ENCODE measurements around the gene FEZF1.
"Not testable (repeated sequence)": the region's sequence is repeated elsewhere in the genome, so short reads cannot be mapped to it uniquely, and the experiment has no call there.

FEZF1 gene

DNA sequence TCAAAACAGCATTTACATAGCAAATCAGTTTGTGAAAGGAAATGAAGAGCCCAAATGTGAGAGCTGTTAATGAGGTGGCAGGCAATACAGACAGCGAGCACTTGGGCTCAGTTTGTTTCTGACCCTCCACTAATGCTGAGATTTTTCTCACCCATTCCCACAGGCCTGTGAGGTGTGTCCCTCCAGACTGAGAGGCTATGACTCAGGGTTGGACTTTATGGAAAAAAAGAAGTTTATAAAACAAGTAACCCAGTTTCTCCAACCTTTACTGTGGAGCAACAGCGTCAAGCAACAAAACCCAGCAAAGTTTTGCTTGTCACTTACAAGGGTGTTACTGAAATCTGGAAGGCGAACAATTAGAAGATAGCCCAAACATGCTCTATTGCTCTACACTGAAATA is 4.9 kb upstream of the FEZF1 start:
- no peak for DNase-seq (ENCODE audit: low read depth in 1 of 2, low spot score in 1 of 2)

GRCh38 chr7:122307228-122307621 is 2.7 kb upstream of the FEZF1 start:
- DNase-seq (ENCODE audit: low read depth in 1 of 2, low spot score in 1 of 2): no peak

GRCh38 chr7:122306320-122307227 is 2.0 kb upstream of the FEZF1 start:
- DNase-seq (ENCODE audit: low read depth in 1 of 2, low spot score in 1 of 2): no peak

DNA sequence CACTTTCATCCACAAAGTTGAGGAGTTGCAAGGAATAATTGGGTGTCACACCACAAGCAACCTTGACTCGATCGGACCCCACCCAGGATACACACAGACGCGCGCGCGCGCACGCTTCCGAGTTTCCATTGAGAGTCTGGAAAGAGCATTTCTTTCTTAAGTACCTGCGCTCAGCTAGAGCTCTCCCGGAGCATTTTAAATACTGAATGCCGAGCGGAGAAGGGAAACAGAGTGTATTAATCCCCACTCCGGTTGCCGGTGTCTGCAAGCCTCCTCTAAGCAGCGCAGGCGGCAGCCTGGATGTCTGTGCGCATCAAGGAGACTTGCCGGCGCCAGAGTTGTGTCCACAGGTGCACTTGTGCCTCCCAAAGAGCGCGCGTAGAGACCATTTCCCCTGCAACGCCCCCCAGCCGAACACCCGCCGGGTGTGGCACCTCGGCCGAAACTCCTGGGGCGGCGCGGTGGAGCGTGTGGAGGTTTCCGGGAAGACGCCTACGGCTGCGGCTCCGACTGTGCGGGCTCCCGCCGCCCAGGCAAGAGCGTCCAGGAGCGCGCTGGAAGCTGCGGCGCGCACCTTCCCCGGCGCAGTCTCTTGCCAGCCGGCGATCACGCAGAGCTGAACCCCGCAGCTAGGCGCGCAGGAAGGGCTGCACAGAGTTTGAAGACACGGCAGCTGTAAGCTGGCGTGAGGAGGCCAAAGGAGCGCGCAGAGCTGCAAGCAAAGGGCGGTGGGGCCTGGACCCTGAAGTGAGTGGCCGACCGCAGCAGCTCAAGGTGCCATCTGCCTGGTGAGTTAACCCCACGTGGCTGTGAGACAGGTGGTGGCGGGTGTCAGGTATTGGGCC is 1.1 kb upstream of the FEZF1 start:
- DNase-seq (ENCODE audit: low read depth in 1 of 2, low spot score in 1 of 2): no peak

- no peak for DNase-seq (ENCODE audit: low read depth in 1 of 2, low spot score in 1 of 2)
Measured at GRCh38 chr7:122304996-122305421, 459 bp upstream of the FEZF1 start.

- DNase-seq (ENCODE audit: low read depth in 1 of 2, low spot score in 1 of 2): no peak
Measured at GRCh38 chr7:122303531-122304318, 825 bp downstream of the FEZF1 start.

GRCh38 chr7:122302761-122303530 is 1.6 kb downstream of the FEZF1 start:
- DNase-seq (ENCODE audit: low read depth in 1 of 2, low spot score in 1 of 2): no peak

- no peak for DNase-seq (ENCODE audit: low read depth in 1 of 2, low spot score in 1 of 2)
Measured at GRCh38 chr7:122301858-122302760, 2.4 kb downstream of the FEZF1 start.

DNA sequence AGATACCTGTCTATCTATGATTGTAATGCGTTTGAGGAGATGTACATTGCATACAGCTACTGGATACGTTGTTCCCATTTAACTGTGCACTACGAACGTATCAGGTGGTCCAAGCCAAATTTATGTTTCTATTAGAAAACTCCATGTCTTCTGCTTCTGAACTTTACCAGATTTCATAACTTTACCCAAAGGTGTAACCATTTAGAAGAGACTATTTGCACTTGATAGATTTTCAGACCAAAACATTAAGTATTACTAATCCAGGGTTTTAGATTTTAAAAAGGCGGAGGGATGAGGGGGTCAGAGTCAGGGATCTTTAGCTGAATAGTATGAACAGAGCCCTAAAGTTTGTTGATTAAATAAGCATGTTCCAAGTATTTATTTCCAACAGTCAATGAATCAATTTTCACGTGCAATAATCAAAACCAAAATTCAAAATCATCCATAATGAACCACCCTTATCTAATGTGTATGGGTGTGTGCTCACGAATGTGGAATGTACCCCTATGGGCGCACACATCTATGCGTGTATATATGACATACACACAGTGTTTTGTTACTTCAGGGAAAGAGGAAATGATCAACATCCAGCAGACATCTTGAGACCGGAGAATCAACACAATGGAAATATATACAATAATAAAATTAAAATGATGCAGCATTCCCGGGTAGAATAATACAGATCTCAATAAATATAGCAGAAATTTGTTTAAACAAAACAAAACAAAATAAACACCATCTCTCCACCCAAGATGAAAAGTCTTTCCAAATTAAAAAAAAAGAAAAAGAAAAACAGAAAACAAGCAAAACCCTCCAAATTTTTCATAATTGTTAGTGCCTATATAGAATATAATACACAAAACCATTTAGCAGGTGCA is 3.4 kb downstream of the FEZF1 start:
- no peak for DNase-seq (ENCODE audit: low read depth in 1 of 2, low spot score in 1 of 2)

- no peak for DNase-seq (ENCODE audit: low read depth in 1 of 2, low spot score in 1 of 2)
Measured at GRCh38 chr7:122300211-122300932, 4.2 kb downstream of the FEZF1 start.

DNA sequence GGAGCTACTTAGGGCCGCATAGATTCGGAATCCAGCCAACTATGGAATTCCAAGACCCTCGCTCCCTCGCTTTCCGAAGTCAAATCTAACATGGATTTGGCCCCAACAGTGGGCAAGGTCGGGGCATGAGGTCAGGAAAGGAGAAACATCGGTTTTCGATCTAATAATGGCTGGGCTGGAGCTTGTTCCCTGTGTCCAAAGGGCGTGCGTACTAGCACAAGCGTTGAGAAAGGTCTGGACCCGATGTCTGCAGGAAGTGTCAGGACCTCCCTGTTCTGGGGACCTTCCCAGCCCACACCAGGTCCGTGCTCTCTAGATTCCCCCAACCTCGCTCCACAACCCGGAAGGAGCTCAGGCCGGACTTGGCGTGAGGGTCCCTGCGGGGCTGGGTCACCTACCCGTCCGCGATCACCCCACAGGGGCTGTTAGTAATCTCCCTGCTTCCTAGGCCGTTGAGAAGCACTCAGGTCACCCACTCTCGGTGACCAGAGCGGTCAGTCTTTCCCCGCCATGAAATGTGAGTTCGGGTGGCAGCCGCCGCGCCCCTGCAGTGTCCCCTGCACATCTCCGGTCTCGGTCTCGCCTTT is 4.8 kb downstream of the FEZF1 start:
- no peak for DNase-seq (ENCODE audit: low read depth in 1 of 2, low spot score in 1 of 2)

DNA sequence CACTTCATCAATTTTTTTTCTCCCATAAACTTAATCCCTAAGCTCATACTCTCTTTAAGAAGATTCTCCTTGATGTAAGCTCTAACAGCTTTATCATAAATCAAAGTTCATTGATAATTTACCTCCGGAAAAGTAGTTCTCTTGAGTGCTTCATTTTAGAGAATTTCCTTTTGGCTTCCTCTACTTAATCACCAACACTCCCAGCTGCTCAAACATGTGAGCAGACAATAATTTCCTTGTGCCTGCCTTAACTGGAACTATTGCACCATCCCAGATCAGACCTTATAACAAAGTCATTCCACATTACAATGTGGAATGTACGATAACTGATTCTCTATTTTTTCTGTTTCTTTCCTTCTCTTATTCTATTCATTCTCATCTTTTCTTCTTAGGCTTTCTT is 5.9 kb downstream of the FEZF1 start:
- no peak for DNase-seq (ENCODE audit: low read depth in 1 of 2, low spot score in 1 of 2)

GRCh38 chr7:122298131-122298530 is 6.4 kb downstream of the FEZF1 start:
- DNase-seq (ENCODE audit: low read depth in 1 of 2, low spot score in 1 of 2): no peak

GRCh38 chr7:122291189-122291588 is 13.4 kb downstream of the FEZF1 start:
- no peak for DNase-seq (ENCODE audit: low read depth in 1 of 2, low spot score in 1 of 2)

GRCh38 chr7:122290476-122290875 is 14.1 kb downstream of the FEZF1 start:
- DNase-seq (ENCODE audit: low read depth in 1 of 2, low spot score in 1 of 2): no peak

- DNase-seq (ENCODE audit: low read depth in 1 of 2, low spot score in 1 of 2): no peak
Measured at GRCh38 chr7:122289426-122289825, 15.1 kb downstream of the FEZF1 start.

DNA sequence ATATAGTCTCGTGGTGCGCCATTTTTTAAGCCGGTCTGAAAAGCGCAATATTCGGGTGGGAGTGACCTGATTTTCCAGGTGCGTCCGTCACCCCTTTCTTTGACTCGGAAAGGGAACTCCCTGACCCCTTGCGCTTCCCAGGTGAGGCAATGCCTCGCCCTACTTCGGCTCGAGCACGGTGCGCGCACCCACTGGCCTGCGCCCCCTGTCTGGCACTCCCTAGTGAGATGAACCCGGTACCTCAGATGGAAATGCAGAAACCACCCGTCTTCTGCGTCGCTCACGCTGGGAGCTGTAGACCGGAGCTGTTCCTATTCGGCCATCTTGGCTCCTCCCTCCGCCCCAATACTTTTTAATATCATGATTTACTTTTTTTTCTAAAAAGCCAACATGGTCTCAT is 19.9 kb downstream of the FEZF1 start:
- DNase-seq (ENCODE audit: low read depth in 1 of 2, low spot score in 1 of 2): not testable (repeated sequence)

GRCh38 chr7:122273117-122273516 is 31.4 kb downstream of the FEZF1 start:
- no peak for DNase-seq (ENCODE audit: low read depth in 1 of 2, low spot score in 1 of 2)
